K562 (cell line): ENCODE data around the gene EXOC3L2. TPM values are rescaled to one million over a fixed set of nuclear protein-coding genes. Genes with fewer than 3 reads are reported as not detected.

Source experiments
- ARNT ChIP-seq, 2 experiments: fragments of 450-650 bp; IDR thresholded peaks; 2 replicates each; pipeline ENCODE4 v1.6.1; 2016; ENCODE audit warnings: mild to moderate bottlenecking in 1 of 2
- BCOR ChIP-seq: fragments of 450-650 bp; IDR thresholded peaks from 2 replicates; pipeline ENCODE4 v1.6.1; 2016
- C11orf30 ChIP-seq: fragments of 450-650 bp; IDR thresholded peaks from 2 replicates; pipeline ENCODE4 v1.6.1; 2016; ENCODE audit warnings: low read depth, mild to moderate bottlenecking
- DACH1 ChIP-seq: fragments of 450-650 bp; IDR thresholded peaks from 2 replicates; pipeline ENCODE4 v1.6.1; 2018; ENCODE audit not compliant: partially characterized antibody
- ETS2 ChIP-seq: IDR thresholded peaks from 2 replicates; pipeline ENCODE4 v1.6.1; 2016; ENCODE audit warnings: borderline replicate concordance, missing genetic modification characterization, mild to moderate bottlenecking, moderate library complexity, missing compliant biosample characterization; ENCODE audit not compliant: poor library complexity, severe bottlenecking
- GATAD2B ChIP-seq: fragments of 450-650 bp; IDR thresholded peaks from 2 replicates; pipeline ENCODE4 v1.6.1; 2017; ENCODE audit warnings: mild to moderate bottlenecking, borderline replicate concordance
- KDM1A ChIP-seq, 2 experiments: fragments of 450-650 bp; IDR thresholded peaks; 2 replicates each; pipeline ENCODE4 v1.6.1; 2016; ENCODE audit warnings: mild to moderate bottlenecking in 2 of 2
- KLF10 ChIP-seq: fragments of 250-450 bp; sonication (Bioruptor Pico); IDR thresholded peaks from 2 replicates; pipeline ENCODE4 v1.6.1; 2021; ENCODE audit warnings: matching md5 sums
- LEF1 ChIP-seq: fragments of 450-650 bp; IDR thresholded peaks from 2 replicates; pipeline ENCODE4 v1.6.1; 2016; ENCODE audit warnings: mild to moderate bottlenecking
- MAFK ChIP-seq: IDR thresholded peaks from 2 replicates; pipeline ENCODE4 v1.6.1; 2011; ENCODE audit warnings: low read length, improper control_type of control experiment
- NFE2 ChIP-seq: IDR thresholded peaks from 2 replicates; pipeline ENCODE4 v1.6.1; 2014; ENCODE audit warnings: antibody characterized with exemption, low read depth
- RFX5 ChIP-seq: IDR thresholded peaks from 2 replicates; pipeline ENCODE4 v1.6.1; 2011; ENCODE audit warnings: low read depth, mild to moderate bottlenecking, improper control_type of control experiment, low read length
- ZNF668 ChIP-seq: fragments of 250-450 bp; sonication (Bioruptor Pico); IDR thresholded peaks from 2 replicates; pipeline ENCODE4 v1.8.0; 2022; ENCODE audit warnings: mild to moderate bottlenecking, inconsistent platforms
- polyA plus RNA-seq, 8 experiments: library from polyadenylated mRNA; depleted of rRNA in 4 of 8; stranded (reverse) in 5 of 8; unstranded in 3 of 8; fragments of >200 nt; fragmentation: Nextera tagmentation in 2 of 8; fragmentation: Illumina TruSeq in 1 of 8; extraction: Ambion mirVana in 2 of 8; extraction: Trizol in 1 of 8; gene quantifications; 2 replicates each; pipeline versions ENCODE4 v1.2.1 to v1.2.3, GENCODE V29; 2011 to 2014; ENCODE audit warnings: inconsistent platforms in 1 of 8, missing spikeins in 1 of 8
- total RNA-seq, 7 experiments: library from RNA; depleted of rRNA in 6 of 7; stranded (reverse); fragments of >200 nt in 6 of 7; fragmentation: Illumina TruSeq in 2 of 7; extraction: Trizol in 2 of 7; gene quantifications; 2 replicates each; pipeline versions ENCODE4 v1.2.1 to v1.2.3, GENCODE V29; 2011 to 2021; ENCODE audit warnings: low replicate concordance in 1 of 7
- TF ChIP-seq, protein P1 (sequence below): sonication (generic); formaldehyde crosslinking; IDR thresholded peaks from 2 replicates; pipeline ENCODE4 v1.8.1; 2023; ENCODE audit warnings: mild to moderate bottlenecking, missing genetic modification reagents
- TF ChIP-seq, protein P2 (sequence below): fragments of 250-450 bp; sonication (Bioruptor Pico); IDR thresholded peaks from 2 replicates; pipeline ENCODE4 v1.5.0; 2021; ENCODE audit warnings: mild to moderate bottlenecking, moderate library complexity
- TF ChIP-seq, protein P3 (sequence below): sonication (generic); formaldehyde crosslinking; IDR thresholded peaks from 2 replicates; pipeline ENCODE4 v1.8.0; 2023; ENCODE audit warnings: missing genetic modification reagents, mild to moderate bottlenecking, borderline replicate concordance
- TF ChIP-seq, protein P4 (sequence below), 2 experiments: IDR thresholded peaks; 2 replicates each; pipeline ENCODE4 v1.6.1; 2012; ENCODE audit warnings: improper control_type of control experiment in 2 of 2, low read depth in 2 of 2, low read length in 2 of 2, borderline replicate concordance in 1 of 2

EXOC3L2 gene
- total and polyA plus RNA-seq, 9 of the 15 experiments (the other 6 are each of a cell fraction or from before 2014, with no cell fraction given) = 0.31 to 19.0 (median 2.4) TPM

DNA sequence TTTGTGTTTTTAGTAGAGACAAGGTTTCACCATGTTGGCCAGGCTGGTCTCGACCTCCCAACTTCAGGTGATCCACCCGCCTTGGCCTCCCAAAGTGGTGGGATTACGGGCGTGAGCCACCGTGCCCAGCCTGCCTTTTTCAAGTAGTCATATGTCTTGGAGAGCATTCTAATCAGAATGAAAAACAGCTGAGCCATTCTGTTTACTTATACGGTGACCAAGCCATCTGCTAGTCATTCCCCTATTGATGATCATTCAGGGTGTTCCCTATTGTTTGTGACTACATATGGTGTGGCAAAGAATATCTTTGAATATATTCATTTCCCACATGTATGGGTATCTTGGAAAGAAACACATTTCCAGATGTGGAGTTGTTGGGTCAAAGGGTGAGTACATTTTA, 49.4 kb downstream of the EXOC3L2 start (continued):
- TF ChIP-seq RFX5 (no peak), GATAD2B (no peak), LEF1 (no peak), ETS2 (tag) (no peak), NFE2 (peak; percentile 60; the same call in 1 of the 2 replicates), C11orf30 (peak; percentile 84), BCOR (peak; percentile 43; the same call in 1 of the 2 replicates), KDM1A (IDR thresholded peaks at IDR 0.05) (0 out of 4 replicates have a peak, but pooled peaks of 1 of the 2 experiments have one; percentile 39), MAFK (peak; percentile 27), DACH1 (peak; percentile 43), KLF10 (CRISPR knock-in tag) (no peak), ZNF668 (CRISPR knock-in tag) (no peak), ARNT (IDR thresholded peaks at IDR 0.05) (no peak)
- TF ChIP-seq, protein P1, sequence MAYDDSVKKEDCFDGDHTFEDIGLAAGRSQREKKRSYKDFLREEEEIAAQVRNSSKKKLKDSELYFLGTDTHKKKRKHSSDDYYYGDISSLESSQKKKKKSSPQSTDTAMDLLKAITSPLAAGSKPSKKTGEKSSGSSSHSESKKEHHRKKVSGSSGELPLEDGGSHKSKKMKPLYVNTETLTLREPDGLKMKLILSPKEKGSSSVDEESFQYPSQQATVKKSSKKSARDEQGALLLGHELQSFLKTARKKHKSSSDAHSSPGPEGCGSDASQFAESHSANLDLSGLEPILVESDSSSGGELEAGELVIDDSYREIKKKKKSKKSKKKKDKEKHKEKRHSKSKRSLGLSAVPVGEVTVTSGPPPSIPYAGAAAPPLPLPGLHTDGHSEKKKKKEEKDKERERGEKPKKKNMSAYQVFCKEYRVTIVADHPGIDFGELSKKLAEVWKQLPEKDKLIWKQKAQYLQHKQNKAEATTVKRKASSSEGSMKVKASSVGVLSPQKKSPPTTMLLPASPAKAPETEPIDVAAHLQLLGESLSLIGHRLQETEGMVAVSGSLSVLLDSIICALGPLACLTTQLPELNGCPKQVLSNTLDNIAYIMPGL (CRISPR knock-in tag) = no peak
- TF ChIP-seq, protein P2, sequence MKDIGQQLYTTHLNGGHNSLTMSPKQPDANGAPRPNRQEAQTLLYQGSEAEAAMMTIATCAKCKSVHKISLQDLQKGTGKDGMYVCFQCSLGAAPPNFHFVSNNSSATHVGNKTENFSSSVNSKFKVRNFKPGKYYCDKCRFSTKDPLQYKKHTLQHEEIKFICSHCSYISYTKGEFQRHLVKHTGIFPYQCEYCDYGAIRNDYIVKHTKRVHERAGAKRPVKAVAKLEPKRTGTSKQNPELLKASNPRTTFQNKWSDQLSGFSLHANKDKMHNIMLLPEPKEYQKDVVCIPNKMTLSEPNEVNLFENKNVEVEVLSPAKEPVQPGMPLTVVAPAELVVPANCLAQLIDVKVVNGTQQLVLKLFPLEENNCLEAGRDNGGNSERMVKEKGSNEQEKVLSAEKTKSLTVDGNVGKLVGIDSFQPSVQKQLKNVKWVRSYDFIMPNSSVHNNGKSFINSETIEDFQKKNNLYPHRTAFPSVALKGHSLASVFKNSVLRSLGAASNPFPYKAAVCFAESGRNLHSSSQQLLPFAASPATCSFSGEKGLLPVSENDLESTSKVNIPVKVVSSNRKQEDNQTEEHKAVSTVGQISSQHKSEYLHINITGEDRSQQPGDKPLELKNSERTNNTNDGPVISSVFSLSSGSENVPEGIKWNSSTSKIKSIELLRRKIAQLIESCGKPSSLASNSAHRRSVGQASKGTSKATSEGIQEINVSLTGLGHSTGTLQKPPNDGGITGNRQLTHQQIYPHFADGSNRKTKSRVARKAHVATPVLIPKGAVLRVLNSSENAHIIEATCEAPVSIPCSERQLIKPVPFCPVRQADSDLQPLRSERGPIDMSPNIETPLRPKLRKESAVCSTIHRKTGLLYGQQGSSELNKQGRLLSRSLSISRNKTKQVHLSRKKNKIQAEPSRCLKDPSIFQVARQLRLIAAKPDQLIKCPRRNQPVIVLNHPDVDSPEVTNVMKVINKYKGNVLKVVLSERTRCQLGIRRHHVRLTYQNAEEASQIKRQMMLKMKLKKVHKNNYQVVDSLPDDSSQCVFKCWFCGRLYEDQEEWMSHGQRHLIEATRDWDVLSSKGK = no peak
- TF ChIP-seq, protein P3, sequence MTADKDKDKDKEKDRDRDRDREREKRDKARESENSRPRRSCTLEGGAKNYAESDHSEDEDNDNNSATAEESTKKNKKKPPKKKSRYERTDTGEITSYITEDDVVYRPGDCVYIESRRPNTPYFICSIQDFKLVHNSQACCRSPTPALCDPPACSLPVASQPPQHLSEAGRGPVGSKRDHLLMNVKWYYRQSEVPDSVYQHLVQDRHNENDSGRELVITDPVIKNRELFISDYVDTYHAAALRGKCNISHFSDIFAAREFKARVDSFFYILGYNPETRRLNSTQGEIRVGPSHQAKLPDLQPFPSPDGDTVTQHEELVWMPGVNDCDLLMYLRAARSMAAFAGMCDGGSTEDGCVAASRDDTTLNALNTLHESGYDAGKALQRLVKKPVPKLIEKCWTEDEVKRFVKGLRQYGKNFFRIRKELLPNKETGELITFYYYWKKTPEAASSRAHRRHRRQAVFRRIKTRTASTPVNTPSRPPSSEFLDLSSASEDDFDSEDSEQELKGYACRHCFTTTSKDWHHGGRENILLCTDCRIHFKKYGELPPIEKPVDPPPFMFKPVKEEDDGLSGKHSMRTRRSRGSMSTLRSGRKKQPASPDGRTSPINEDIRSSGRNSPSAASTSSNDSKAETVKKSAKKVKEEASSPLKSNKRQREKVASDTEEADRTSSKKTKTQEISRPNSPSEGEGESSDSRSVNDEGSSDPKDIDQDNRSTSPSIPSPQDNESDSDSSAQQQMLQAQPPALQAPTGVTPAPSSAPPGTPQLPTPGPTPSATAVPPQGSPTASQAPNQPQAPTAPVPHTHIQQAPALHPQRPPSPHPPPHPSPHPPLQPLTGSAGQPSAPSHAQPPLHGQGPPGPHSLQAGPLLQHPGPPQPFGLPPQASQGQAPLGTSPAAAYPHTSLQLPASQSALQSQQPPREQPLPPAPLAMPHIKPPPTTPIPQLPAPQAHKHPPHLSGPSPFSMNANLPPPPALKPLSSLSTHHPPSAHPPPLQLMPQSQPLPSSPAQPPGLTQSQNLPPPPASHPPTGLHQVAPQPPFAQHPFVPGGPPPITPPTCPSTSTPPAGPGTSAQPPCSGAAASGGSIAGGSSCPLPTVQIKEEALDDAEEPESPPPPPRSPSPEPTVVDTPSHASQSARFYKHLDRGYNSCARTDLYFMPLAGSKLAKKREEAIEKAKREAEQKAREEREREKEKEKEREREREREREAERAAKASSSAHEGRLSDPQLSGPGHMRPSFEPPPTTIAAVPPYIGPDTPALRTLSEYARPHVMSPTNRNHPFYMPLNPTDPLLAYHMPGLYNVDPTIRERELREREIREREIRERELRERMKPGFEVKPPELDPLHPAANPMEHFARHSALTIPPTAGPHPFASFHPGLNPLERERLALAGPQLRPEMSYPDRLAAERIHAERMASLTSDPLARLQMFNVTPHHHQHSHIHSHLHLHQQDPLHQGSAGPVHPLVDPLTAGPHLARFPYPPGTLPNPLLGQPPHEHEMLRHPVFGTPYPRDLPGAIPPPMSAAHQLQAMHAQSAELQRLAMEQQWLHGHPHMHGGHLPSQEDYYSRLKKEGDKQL (CRISPR knock-in tag) = no peak
- TF ChIP-seq, protein P4, sequence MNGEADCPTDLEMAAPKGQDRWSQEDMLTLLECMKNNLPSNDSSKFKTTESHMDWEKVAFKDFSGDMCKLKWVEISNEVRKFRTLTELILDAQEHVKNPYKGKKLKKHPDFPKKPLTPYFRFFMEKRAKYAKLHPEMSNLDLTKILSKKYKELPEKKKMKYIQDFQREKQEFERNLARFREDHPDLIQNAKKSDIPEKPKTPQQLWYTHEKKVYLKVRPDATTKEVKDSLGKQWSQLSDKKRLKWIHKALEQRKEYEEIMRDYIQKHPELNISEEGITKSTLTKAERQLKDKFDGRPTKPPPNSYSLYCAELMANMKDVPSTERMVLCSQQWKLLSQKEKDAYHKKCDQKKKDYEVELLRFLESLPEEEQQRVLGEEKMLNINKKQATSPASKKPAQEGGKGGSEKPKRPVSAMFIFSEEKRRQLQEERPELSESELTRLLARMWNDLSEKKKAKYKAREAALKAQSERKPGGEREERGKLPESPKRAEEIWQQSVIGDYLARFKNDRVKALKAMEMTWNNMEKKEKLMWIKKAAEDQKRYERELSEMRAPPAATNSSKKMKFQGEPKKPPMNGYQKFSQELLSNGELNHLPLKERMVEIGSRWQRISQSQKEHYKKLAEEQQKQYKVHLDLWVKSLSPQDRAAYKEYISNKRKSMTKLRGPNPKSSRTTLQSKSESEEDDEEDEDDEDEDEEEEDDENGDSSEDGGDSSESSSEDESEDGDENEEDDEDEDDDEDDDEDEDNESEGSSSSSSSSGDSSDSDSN (IDR thresholded peaks at IDR 0.05; ENCODE audit: borderline replicate concordance in 1 of 2, low read depth in 2 of 2, low read length in 2 of 2) = no peak
